Hepatic stellate cell (primary cell): ENCODE measurements around the gene NOP16.
"Not testable (repeated sequence)": the region's sequence is repeated elsewhere in the genome, so short reads cannot be mapped to it uniquely, and the experiment has no call there.

ENCODE experiments used
- DNase-seq: peaks from one replicate; pipeline ENCODE4 v3.0.0; 2011; ENCODE audit warnings: low spot score

Gene NOP16

DNA sequence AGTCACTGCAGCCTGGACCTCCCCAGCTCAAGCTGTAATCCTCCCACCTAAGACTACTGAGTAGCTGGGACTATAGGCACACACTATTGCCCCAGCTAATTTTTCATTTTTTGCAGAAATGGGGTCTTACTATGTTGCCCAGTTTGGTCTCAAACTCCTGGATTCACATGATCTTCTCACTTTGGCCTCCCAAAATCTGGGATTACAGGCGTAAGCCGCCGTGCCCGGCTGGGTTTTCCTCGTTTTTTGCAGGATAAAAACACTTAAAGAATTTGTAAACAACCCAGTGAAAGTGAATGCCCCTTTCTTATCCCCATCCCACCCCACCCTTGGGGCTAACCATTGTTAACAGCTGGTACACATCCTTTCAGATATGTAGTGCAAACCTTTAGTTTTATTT is 20.2 kb upstream of the NOP16 start:
- DNase-seq: no peak

DNA sequence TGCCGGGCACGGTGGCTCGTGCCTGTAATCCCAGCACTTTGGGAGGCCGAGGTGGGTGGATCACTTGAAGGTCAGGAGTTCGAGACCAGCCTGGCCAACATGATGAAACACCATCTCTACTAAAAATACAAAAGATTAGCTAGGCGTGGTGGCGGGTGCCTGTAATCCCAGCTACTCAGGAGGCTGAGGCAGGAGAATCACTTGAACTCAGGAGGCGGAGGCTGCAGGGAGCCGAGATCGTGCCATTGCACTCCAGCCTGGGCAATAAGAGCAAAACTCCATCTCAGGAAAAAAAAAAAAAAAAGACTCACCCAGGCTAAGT is 19.8 kb upstream of the NOP16 start:
- DNase-seq: not testable (repeated sequence)

DNA sequence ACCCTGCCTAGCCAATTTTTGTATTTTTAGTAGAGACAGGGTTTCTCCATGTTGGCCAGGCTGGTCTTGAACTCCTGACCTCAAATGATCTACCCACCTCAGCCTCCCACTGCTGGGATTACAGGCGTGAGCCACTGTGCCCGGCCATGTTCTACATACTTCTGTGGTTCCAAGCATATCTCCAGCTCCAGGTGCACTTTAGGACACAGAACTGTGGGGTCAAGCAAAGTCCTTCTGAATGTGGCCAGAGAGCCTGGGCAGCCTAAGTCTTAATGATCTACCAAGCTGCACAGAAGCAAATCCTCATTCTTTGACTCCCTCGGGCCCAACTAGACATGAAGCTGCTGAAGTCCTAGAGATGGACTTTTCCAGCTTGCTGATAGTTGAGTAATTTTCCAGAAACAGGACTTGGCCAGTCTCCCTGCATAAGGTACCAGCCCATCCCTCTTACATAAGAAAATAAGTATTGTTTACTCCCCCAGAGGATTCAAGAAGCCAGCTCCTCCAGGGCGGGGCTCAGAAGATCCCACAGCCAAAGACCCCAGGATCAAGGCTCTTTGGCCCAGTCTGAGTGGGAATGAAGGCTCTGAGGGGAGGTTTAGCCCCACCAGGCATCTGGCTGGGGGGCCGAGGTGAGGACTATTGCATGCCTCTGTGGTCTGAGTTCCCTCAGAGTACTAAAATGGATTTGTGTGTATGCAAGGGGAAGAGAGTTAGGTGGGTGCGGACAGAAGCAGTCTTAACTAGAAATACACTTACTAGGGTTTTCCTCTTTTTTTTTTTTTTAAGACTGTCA is 19.3 kb upstream of the NOP16 start:
- DNase-seq: no peak

DNA sequence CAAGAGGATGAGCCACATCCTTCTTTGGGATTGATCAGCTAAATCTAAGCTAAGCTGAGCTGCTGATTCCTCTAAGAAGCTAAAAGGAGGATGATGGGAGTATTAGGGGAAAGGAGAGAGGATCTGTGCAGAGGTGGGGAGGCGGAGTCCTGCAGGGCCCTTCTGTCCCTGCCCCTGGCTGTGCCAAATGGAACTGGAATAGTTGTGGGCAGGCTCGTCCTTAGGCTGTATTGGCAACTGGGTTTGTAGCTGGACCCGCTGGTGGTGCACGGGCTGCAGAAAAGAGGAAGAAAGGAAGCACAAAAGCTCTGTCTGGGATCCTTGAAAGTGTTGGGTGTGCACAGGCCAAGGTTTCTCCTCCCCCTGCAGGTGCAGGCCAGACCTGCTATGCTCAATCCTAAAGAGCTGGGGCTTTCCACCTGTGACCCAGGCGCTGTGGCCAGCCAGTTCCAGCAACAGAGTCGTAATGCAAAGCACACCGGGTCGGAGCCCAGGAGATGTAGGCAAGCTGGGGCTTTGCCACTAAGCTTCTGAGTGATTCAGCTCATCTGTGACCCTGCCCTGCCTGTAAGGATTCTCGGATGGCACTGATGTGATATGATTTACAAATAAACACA is 18.1 kb upstream of the NOP16 start:
- DNase-seq: no peak

DNA sequence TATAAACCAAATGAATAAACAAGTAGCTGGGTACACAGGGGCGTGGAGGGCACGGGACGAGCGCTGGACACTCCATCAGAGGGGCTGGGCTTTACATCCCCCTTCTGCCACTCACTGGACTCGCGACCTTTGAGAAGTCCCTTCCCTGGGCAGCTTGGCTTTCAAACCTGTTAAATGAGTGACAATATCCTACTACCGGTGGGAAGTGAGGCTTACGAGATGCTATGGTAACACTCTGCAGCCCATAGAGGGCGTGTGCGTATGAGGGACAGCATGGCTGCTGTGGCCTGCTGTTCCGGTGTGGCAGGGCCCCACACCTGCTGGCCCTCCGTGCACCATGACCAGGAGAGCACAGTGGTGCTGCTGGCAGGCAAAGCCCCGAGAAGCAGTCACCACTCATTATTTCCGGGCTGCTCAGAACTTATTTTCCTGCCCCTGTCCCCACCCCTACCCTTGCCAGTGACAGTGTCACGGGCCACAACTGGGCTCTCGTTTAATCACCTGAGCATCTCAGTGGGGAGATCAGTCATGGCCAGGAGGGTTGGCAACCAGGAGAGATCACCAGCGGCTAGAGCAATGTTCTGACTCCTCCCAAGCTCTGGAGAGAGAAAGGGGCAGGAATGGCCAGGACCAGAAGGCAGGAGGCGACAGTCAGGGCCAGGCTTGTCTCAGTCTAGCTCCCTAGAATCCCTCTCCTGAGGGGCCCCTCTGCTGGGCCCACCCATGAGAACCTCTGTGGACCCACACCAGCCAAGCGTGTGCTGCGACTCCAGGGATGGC is 17.4 kb upstream of the NOP16 start:
- no peak for DNase-seq

DNA sequence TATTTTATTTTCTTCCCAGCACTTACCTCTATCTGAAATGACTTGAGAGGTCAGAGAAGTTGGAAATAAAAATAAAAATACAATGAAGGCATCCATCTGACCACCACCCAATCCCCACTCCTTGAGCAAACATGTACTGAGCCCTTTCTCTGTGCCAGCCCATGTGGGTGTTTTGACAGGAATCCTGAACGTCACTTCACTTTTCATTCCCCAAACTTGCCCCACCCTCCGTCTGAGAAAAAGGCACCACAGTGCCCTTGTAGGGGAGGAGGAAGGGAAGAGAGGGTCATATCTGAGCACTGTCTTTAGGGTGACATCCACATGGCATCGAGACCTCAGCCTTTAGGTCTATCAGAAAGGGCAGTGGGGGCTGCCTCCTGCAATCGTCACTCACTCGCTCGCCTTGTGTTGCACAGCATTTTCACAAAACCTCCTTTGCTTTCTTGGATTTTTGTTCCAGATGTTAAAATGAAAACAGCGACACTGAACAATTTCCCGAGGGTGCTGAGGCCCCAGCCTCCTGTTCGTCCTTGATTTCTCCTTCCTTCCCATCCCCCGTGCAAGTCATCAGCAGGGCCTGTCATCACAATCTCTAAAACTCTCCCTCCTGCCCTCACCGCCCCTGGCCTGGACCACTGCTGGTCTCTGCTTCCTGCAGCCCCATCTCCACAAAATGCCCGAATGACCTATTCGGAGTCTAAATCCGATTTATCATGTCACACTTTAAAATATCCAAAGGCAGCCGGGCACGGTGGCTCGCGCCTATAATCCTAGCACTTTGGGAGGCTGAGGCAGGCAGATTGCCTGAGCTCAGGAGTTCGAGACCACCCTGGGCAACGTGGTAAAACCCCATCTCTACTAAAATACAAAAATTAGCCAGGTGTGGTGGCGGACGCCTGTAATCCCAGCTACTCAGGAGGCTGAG is 13.1 kb upstream of the NOP16 start:
- no peak for DNase-seq

DNA sequence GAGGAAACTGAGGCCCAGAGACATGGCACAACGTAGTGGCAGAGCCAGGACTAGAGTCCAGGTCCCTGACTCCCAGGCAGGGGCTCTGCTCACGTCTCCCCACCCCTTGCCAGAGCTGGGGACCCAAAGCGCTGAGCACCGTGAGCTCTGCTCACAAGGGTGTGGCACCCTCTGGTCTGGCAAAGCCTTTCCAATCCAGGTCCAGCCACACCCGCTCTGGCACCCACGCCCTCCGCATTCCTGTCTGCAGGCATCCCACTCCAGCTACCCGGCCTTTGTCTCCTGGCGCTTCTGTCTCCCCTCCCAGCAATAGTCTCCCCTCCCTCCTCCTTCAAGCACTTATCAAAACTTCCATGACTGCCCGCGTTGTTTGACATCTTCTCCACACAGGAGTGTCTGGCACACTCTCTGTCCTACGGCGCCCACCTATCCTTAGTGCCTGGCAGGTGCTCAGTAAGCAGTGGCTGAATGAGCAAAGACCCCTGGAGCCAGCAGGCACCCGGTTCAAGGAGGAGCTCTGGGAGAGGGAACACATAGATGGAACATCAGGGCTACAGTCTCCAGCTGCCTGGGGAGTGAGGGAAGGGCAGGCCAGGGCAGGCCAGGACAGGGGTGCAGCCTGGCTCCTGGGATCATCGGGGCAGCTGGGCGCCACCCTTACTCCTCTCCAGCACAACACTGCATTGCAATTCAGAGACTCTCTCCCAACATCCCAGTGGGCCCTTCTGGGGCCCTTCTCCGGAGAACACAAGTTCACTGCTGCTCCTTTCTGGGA is 12.2 kb upstream of the NOP16 start:
- DNase-seq: no peak

DNA sequence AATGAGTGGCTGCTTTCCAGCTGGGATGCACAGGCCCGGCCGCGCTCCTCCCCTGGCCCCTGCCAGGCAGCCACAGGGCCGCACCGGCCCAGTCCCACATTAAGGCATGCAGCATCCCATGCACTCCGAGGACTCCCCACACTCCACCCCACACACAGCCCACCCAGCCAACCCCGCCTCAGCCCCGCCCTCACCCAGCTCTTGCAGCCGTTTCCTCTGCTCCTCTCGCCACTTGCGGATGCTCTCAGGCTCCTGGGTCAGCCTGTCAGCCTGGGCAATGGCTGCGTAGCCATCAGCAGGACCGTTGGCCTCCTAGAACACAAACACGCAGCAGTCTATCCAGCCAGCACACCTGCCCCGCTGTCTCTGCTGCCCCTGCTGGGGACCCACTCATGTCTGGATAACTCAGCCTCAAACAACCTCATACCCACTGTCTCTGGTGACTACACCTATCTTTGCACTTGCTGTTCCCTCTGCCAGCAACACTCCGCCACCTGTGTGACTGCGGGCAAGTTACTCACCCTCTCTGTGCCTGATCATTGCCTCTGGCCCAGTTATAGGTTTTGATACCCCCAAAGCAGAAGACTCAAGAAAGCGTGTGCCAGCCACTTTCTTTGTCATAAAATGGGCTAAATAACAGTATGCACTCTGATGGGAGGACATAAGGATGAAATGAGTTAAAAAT is 9.5 kb upstream of the NOP16 start:
- no peak for DNase-seq

DNA sequence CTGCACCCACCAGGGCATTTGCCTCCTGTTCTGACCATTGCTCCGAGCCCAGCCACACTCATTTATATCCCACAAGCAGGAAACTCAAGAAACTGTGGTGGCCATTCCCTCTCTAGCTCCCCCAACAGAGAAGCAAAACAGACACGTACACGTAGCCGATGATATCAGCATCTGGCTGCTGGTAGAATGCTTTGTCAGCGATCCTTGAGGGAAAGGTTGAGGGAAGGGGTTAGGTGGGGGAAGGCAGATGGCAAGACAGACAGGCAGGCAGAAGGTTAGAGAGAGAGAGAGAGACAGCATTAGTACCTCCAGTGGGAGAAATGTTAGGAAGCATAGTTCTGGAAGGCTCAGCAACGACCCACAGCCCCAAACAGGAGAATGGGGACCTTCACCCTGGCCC is 7.9 kb upstream of the NOP16 start:
- DNase-seq: no peak

DNA sequence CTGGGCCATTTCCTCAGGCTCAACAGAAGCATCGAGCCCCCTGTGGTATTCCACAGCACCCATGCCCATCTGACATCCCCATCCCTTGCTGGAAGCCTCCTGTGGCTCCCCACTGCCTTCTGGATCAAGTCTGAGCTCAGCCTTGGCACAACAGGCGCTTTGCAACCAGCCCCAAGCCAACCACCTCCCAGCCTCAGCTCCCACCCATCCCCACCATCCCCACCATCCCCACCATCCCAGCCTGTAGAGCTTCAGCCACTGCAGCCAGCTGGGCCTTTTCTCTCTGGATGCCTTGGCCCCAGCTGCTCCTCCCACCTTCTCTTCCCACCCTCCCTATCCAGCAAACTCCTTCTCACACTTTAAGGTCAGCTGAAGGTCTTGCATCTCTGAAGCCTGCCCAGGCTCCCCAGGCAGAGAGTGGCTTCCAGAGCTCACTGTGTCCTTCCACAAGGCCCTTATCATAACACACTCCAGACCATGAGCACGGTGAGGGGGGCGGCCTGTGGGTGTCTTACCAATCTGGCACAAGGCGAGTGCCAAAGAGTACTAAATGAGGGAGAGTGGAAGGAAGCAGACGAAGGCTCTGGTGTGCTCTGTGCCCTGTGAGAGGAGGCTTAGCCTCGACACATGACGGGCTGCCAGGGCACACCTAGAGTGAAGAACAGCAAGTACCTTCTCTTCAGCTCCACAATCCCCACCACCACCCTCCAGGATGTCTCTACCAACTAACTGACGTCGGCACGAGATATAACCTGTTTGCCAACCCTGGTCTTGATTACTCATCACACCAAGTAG is 6.7 kb upstream of the NOP16 start:
- DNase-seq: no peak

DNA sequence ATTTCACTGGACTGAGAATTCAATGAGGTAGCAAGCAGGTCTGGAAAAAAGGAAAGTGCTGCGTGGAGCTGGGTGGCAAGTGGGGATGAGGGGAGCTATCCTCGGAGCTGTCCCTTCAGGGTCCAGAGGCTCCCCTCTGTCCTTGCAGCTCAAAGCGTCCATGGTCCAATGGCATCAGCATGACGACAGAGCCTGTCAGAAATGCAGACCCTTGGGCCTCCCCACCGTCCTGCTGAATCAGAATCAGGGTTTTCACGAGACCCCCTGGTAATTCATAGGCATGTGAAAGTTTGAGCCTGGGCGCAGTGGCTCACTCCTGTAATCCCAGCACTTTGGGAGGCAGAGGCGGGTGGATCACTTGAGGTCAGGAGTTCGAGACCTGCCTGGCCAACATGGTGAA is 5.7 kb upstream of the NOP16 start:
- no peak for DNase-seq

DNA sequence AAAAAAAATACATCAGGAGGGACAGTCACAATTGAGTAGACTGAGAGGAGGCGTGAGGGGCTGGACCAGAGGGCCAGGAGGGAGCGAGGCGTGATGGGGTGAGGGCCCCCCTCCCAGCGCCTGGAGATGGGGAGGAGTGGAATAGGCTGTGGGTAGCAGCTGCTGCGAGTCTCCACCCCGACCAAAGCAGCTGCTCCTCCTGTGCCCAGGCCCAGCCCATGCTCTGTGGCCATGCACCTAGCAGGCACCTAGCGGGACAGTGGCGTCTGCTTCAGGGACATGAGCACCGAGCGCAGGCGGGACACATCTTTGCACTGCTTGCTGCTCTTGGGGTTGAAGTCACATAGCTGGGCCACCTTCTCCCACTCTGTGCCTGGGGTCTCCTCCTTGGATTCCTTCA is 4.1 kb upstream of the NOP16 start:
- no peak for DNase-seq

DNA sequence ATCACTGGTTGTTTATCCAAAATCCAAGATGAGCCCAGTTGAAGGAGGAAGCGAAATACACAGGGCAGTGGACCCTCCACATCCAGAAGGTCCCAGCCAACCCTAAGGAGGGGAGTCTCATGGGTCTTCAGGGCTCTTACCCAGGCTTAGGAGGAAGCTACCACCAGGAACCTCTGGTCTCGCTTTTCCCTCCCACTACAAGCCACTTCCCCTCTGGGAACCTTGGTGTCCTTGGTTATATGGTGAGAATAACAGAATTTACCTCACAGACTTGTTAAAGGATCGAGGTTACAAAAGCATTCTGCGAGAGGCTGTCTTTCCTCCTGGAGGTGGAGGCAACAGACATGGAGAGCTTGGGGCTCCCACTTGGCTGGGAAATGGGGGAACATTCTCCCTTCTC is 3.6 kb upstream of the NOP16 start:
- DNase-seq: no peak

DNA sequence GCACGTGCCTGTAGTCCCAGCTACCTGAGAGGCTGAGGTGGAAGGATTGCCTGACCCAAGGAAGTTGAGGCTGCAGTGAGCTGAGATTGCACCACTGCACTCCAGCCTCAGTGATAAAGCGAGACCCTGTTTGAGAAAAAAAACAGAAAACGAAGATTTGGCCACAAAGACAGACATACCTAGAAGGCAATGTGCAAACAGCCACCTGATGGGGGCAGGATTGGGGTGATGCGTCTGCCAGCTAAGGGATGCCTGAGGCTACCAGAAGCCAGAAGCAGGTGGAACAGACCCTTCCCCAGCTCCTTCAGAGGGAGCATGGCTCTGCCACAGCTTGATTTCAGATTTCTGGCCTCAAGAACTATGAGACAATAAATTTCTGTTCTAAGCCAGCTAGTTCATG is 3.1 kb upstream of the NOP16 start:
- DNase-seq: no peak

DNA sequence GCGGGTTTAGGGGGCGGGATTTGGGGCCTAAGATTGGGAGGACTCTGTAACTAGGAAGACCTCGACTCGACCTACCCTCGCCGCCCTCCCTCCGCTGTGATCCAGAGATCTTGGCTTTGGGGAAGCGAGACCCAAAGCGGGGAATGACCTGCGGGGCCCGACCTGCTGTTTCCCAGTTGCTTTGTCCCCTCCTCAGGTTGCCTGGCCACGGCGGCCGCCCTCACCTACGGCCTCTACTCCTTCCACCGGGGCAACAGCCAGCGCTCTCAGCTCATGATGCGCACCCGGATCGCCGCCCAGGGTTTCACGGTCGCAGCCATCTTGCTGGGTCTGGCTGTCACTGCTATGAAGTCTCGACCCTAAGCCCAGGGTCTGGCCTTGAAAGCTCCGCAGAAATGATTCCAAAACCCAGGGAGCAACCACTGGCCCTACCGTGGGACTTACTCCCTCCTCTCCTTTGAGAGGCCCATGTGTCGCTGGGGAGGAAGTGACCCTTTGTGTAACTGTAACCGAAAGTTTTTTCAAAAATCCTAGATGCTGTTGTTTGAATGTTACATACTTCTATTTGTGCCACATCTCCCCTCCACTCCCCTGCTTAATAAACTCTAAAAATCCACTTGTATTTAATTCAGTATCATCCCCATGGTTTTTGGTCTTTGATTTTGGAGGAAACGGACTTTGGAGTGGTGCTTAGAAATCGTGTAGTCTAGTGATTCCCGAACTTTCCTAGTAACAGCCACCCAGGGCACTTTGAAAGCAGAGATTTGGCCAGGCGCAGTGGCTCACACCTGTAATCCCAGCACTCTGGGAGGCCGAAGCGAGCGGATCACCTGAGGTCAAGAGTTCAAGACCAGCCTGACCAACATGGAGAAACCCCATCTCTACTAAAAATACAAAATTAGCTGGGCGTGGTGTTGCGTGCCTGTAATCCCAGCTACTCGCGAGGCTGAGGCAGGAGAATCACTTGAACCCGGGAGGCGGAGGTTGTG is 1.0 kb upstream of the NOP16 start:
- DNase-seq: no peak

DNA sequence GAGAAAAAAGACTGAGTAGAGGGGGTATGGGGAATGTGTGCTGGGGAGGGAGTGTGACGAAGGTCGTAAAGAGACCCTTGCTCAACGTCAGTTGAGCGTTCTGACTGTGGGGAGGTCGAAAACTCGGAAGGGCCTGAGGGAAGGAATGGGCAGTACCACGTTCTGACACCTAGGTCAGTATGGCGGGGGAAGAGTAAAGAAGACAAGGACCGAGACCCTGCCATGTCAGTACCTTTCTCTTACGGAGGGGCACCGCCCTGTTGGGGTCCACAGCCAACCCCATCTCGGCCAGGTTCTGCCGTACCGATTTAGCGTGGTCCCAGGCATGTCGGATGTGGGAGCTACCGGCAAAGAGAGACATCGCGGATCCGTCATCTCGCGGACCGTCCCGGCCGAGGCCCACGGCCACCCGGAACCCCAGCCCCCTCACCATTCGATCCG is 375 bp downstream of the NOP16 start:
- peak; percentile 43 for DNase-seq

DNA sequence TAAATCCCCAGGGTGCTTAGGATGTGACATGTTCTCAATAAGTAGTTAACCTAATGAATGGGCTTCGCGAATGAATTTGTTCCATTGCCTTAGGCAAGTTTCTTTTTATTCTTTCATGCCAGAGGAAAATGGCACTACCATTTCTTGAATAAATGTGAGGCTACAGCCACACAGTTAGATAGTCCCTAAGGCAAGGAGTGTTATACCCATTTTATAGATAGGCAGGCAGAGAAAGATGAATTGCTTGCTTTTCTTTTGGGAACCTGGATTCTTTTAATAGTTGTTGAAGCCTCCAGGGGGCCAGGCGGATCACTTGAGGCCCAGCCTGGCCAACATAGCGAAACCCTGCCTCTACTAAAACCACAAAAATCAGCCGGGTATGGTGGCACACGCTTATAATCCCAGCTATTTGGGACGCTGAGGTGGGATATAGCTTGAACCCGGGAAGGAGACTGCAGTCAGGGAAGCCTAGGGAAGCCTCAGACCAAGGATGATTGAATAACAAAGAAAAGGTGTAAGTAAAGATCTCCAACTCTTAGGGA is 943 bp downstream of the NOP16 start:
- DNase-seq: no peak

DNA sequence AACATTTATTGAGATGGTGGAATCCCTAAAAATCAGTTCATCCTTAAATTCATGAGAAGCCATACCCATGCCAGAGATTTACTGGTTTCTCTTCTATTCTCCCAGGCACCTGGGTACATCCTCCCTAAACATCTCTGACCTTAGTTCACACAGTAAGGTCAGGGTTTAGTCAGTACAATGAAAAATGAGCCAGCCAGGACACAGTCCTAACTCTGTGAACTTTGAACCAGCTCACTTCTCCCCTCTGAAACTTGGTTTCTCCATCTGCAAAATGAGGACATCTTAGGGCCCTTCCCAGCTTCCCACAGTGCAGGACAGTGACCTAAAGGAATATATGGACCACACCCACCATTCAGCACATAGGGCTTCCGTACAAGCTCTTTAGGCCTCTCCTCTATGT is 1.9 kb downstream of the NOP16 start:
- DNase-seq: no peak
